Neuron (in vitro differentiated cells): ENCODE results near the gene ADAM30.

Source experiments
- H2AFZ ChIP-seq: one replicate; pipeline ENCODE4 v1.6.1; 2013; ENCODE audit warnings: low read depth, mild to moderate bottlenecking, inconsistent platforms, low read length, moderate library complexity
- H3K27me3 ChIP-seq: one replicate; pipeline ENCODE4 v1.6.1; 2013; ENCODE audit warnings: low read length; ENCODE audit not compliant: insufficient read depth
- H3K36me3 ChIP-seq: one replicate; pipeline ENCODE4 v1.6.1; 2013; ENCODE audit warnings: low read length; ENCODE audit not compliant: insufficient read depth
- H3K4me1 ChIP-seq: one replicate; pipeline ENCODE4 v1.6.1; 2013; ENCODE audit warnings: low read length; ENCODE audit not compliant: insufficient read depth
- H3K4me3 ChIP-seq: 2 replicates; pipeline ENCODE4 v1.5.1; 2013; ENCODE audit warnings: mild to moderate bottlenecking, low read length, moderate library complexity
- H3K9me3 ChIP-seq: one replicate; pipeline ENCODE4 v1.6.1; 2013; ENCODE audit warnings: low read length

ADAM30 gene

GRCh38 chr1:119879510-119880434, 16.5 kb downstream of the ADAM30 start:
- Histone ChIP-seq H3K9me3 (no peaks in the 10 kb centered on the region), H3K4me1 (no peaks in the 10 kb centered on the region), H3K36me3 (no peaks in the 10 kb centered on the region), H3K4me3 (no peak overlapping the region), H3K27me3 (no peaks in the 10 kb centered on the region), H2AFZ (no peak overlapping the region)

- Histone ChIP-seq H2AFZ (no peak overlapping the region), H3K4me1 (no peaks in the 10 kb centered on the region), H3K9me3 (no peaks in the 10 kb centered on the region), H3K27me3 (peaks cover under 1% of the 10 kb centered on the region), H3K36me3 (no peaks in the 10 kb centered on the region), H3K4me3 (no peak overlapping the region)
Observed at GRCh38 chr1:119878171-119878570, 18.1 kb downstream of the ADAM30 start.

- no peak overlapping the region for H3K4me3 ChIP-seq
- no peaks in the 10 kb centered on the region for H3K36me3 ChIP-seq
- no peak overlapping the region for H2AFZ ChIP-seq
- H3K9me3 ChIP-seq = no peaks in the 10 kb centered on the region
- no peaks in the 10 kb centered on the region for H3K4me1 ChIP-seq
- H3K27me3 ChIP-seq = peaks cover 5% of the 10 kb centered on the region
Observed at GRCh38 chr1:119874186-119874585, 22.1 kb downstream of the ADAM30 start.

GRCh38 chr1:119873135-119874015, 22.9 kb downstream of the ADAM30 start:
- Histone ChIP-seq H3K9me3 (no peaks in the 10 kb centered on the region), H3K36me3 (no peaks in the 10 kb centered on the region), H3K4me3 (no peak overlapping the region), H3K4me1 (no peaks in the 10 kb centered on the region), H3K27me3 (peaks cover 6% of the 10 kb centered on the region), H2AFZ (no peak overlapping the region)

GRCh38 chr1:119871881-119872280, 24.4 kb downstream of the ADAM30 start:
- H3K4me3 ChIP-seq = no peak overlapping the region
- H2AFZ ChIP-seq = peak overlapping the region; percentile 87
- H3K36me3 ChIP-seq = no peaks in the 10 kb centered on the region
- no peaks in the 10 kb centered on the region for H3K9me3 ChIP-seq
- no peaks in the 10 kb centered on the region for H3K4me1 ChIP-seq
- peaks cover 8% of the 10 kb centered on the region for H3K27me3 ChIP-seq

- H3K4me1 ChIP-seq = no peaks in the 10 kb centered on the region
- peak overlapping the region; percentile 87 for H2AFZ ChIP-seq
- no peaks in the 10 kb centered on the region for H3K36me3 ChIP-seq
- H3K9me3 ChIP-seq = no peaks in the 10 kb centered on the region
- H3K4me3 ChIP-seq = no peak overlapping the region
- peaks cover 12% of the 10 kb centered on the region for H3K27me3 ChIP-seq
Observed at GRCh38 chr1:119870917-119871596, 25.3 kb downstream of the ADAM30 start.

- no peaks in the 10 kb centered on the region for H3K36me3 ChIP-seq
- H3K9me3 ChIP-seq = no peaks in the 10 kb centered on the region
- no peak overlapping the region for H2AFZ ChIP-seq
- peaks cover 12% of the 10 kb centered on the region for H3K27me3 ChIP-seq
- no peaks in the 10 kb centered on the region for H3K4me1 ChIP-seq
- H3K4me3 ChIP-seq = no peak overlapping the region
Observed at GRCh38 chr1:119869995-119870394, 26.3 kb downstream of the ADAM30 start.

- Histone ChIP-seq H3K36me3 (no peaks in the 10 kb centered on the region), H3K9me3 (no peaks in the 10 kb centered on the region), H3K27me3 (peaks cover 12% of the 10 kb centered on the region), H2AFZ (no peak overlapping the region), H3K4me3 (no peak overlapping the region), H3K4me1 (no peaks in the 10 kb centered on the region)
Observed at GRCh38 chr1:119868176-119868575, 28.1 kb downstream of the ADAM30 start.

GRCh38 chr1:119866451-119866850, 29.9 kb downstream of the ADAM30 start:
- Histone ChIP-seq H3K4me1 (no peaks in the 10 kb centered on the region), H3K9me3 (no peaks in the 10 kb centered on the region), H2AFZ (no peak overlapping the region), H3K27me3 (peaks cover 8% of the 10 kb centered on the region), H3K36me3 (no peaks in the 10 kb centered on the region), H3K4me3 (no peak overlapping the region)

GRCh38 chr1:119865627-119866026, 30.7 kb downstream of the ADAM30 start:
- no peak overlapping the region for H3K4me3 ChIP-seq
- no peak overlapping the region for H2AFZ ChIP-seq
- H3K9me3 ChIP-seq = no peaks in the 10 kb centered on the region
- no peaks in the 10 kb centered on the region for H3K36me3 ChIP-seq
- no peaks in the 10 kb centered on the region for H3K4me1 ChIP-seq
- H3K27me3 ChIP-seq = peaks cover 8% of the 10 kb centered on the region

GRCh38 chr1:119862276-119862675, 34.0 kb downstream of the ADAM30 start:
- H3K36me3 ChIP-seq = no peaks in the 10 kb centered on the region
- no peaks in the 10 kb centered on the region for H3K9me3 ChIP-seq
- H2AFZ ChIP-seq = no peak overlapping the region
- peaks cover 6% of the 10 kb centered on the region for H3K27me3 ChIP-seq
- H3K4me3 ChIP-seq = no peak overlapping the region
- H3K4me1 ChIP-seq = no peaks in the 10 kb centered on the region

GRCh38 chr1:119861547-119861946, 34.8 kb downstream of the ADAM30 start:
- H3K27me3 ChIP-seq = peaks cover 1% of the 10 kb centered on the region
- H3K9me3 ChIP-seq = no peaks in the 10 kb centered on the region
- H3K4me1 ChIP-seq = no peaks in the 10 kb centered on the region
- no peak overlapping the region for H2AFZ ChIP-seq
- no peaks in the 10 kb centered on the region for H3K36me3 ChIP-seq
- H3K4me3 ChIP-seq = no peak overlapping the region

GRCh38 chr1:119859647-119860046, 36.7 kb downstream of the ADAM30 start:
- no peaks in the 10 kb centered on the region for H3K27me3 ChIP-seq
- no peaks in the 10 kb centered on the region for H3K36me3 ChIP-seq
- peaks cover 2% of the 10 kb centered on the region for H3K4me1 ChIP-seq
- H3K4me3 ChIP-seq = no peak overlapping the region
- H3K9me3 ChIP-seq = no peaks in the 10 kb centered on the region
- no peak overlapping the region for H2AFZ ChIP-seq
